ENCODE data around the gene BCL2L11.

Gene BCL2L11

DNA sequence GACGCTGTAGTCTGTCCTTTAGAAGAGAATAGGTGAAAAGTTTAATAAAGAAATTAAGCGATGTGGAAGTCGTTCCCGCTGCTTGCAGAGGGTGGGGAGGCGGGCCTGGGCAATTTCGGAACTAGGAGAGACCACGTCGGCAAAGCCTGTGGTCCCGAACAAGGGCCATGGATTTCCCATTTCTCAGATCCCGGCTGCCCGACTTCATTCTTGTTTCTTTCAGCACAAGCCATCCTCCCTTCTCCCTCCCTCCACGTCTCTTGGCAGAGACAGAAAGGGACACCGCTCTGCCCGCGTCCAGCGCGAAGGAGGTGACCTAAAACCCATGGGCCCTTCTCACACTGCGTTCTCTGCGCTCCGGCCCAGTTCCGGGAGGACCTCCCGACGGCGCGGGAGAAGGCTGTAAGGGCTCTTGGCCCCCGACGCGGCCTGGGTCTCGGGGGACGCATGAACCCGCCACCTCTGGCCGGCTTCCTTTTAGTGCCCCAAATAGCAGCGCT, 2.2 kb upstream of the BCL2L11 start:
- DNase-seq = peak in 1 of 6 experiments; percentile 22

GRCh38 chr2:111118981-111119821, 1.5 kb upstream of the BCL2L11 start:
- peak in 4 of 6 experiments; percentile 15 to 61 (median 37) for DNase-seq

DNA sequence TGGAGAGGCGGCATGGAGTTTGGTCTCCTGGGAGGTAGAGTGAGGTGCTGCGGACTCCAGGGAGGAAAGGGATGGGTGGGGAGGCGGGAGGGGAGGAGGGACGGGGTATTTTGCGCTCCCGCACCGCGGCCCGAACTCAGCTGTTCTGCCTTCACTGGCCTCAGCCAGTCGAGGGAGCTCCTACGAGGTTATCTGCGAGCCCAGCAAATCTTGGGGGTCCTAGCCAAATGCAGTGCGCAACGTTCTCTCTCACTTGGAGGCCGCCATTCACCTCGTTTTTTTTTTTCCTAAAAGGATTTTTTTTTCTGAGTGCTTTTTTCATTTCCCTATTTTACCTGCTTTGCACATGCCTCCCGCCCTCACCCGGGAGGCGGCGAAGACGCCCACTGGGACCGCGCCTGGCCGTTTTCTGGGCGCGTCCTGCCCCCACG, 877 bp upstream of the BCL2L11 start:
- peak in 2 of 6 experiments; percentile 29 to 45 for DNase-seq

DNA sequence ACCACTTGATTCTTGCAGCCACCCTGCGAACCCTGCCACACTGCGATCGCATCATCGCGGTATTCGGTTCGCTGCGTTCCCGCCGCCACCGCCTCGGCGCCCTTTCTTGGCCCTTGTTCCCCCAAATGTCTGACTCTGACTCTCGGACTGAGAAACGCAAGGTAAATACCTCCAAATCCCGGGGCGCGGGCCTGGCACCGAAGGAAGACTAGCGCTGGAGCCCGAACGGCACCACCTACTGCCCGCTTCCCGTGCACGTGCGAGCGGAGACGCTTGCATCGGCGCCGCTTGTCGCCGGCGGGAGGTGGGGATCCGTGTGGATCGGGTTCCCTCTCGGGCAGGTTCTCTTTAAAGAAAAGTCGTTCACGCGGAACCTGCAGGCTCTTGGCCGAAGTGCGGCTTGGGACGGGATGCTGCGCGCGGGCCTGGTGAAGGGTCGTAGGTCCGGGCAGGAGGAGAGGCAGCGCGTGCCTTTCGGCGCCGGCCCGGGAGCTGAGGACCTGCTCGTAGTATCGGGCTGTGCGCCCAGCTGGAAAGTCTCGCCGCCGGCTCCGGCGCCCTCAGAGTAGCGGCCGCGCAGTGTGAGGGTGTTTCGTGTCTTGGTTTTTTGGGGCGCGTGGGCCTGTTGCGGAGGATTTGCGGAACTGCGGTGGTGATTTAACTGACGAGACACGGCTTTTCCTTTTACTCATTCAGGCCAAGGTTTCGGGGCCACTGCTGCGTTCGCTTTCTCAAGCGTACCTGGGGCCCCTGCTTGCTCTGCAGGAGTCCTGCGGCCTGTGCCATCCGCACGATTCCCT, 514 bp downstream of the BCL2L11 start:
- DNase-seq = peak in 5 of 6 experiments; percentile 44 to 76 (median 61)

DNA sequence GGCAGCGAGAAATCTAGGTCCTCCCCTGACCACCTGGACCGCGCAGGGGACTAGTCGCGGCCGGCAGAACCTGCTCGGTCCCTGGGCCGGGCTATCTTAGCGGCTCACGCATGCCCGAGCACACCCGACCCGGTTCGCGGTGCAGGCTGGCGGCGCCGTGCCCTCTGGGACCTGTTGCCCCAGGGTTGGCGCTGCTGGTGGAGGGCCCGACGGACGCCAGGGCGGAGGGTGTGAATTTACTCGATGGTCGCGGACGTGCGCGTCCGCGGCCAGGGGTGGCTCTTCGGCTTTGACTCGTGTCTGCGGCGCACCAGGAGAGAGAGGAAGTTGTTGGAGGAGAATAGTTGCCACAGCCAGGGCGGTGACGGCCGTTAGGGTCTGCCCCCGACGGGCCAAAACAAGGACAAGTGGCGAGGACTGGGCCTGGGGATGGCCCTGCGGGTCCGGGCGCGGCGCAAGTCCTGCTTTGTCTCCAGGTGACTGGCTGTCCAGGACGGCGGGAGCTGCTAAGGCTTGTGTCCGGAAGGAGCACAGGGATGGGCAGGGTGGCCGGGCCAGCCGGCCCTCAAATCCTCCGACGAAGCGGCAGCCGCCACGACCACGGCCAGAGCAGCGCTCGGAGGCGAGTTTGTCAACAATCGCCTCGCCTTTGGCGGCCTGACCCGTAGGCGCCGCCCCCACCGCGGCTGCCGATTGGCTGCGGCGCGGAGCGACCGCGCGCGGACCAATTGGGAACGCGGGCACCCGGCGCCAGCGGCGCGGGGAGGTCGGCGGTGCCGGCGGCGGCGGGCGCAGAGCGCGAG, 1.3 kb downstream of the BCL2L11 start:
- DNase-seq = peak; percentile 53 to 75 (median 66)

- peak in 5 of 6 experiments; percentile 18 to 51 (median 29) for DNase-seq
These were observed 2.1 kb downstream of the BCL2L11 start for GRCh38 chr2:111122631-111123421.

- DNase-seq = no peak
These were observed 3.0 kb downstream of the BCL2L11 start for GRCh38 chr2:111123751-111124150.

DNA sequence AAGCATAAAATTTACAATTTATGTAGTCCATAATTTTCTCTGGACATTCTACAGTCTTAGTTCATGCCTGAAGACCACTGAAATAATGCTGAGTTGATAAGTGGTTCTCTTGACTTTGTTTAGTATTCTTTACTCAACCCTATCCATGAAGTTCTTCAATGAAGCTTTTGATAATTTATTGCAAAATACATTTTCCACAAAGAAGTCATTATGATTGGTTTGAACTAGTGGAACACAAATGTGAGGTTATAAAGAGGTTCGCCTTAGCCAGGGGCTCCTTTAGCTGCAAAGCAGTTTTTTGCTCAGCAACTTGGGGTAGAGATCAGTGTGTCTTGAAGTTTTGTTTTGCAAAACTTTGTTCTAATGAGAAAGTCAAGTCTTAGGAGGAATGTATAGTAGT, 5.9 kb downstream of the BCL2L11 start:
- no peak for DNase-seq

- DNase-seq = no peak
These were observed 6.6 kb downstream of the BCL2L11 start for GRCh38 chr2:111127351-111127750.

- no peak for DNase-seq
These were observed 7.4 kb downstream of the BCL2L11 start for GRCh38 chr2:111128096-111128495.

DNA sequence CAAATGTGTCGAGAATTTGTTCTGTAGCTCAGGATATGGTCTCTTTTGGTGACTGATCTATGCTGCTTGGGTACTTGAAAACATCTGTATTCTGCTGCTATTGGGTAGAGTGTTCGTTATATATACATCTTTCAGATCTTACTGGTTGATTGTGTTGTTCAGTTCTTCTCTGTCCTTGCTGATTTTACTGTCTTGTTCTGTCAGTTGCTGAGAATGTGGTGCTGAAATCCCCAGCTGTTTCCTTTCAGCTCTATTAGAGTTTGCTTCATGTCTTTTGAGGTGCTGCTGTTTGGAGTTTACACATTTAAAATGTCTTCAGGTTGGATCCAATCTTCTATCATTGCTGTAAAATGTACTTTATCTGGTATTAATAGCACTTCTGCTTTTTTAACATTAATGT, 12.9 kb downstream of the BCL2L11 start:
- DNase-seq = no peak

DNA sequence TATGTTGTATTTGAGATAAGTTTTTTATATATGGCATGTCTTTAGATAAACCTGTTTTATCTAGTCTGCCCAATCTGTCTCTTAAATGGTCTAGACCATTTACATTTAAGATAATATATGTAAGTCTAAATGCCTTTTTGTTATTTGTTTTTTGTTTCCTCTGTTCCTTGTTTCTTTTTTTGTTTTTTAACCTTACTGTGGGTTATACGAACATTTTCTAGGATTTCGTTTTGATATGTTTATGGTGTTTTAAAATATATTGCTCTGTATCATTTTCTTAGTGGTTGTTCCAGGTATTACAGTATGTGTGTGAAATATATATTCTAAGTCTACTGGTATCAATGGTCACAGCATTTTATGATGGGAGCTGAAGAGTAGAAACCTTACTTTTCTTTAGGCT, 13.3 kb downstream of the BCL2L11 start:
- no peak for DNase-seq

- no peak for DNase-seq
These were observed 14.7 kb downstream of the BCL2L11 start for GRCh38 chr2:111135237-111135909.

DNA sequence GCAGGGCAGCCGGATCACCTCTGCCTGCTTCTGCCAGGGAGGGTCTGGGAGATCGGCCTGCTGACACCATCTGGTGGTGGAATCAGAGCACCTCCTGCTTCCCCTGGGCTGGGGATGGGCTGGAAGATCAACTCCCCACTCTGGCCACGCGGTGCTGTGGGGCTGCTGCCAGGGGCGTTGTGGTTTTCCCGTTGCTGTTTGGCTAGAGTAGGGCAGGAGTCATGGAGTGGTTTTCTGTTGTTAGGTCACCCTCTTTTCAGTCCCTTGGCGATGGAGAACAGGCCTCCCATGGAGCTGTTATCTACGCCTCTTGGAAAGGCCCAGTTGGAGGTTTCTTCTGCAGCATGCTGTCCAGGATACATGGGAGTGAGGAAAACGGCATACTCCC, 15.2 kb downstream of the BCL2L11 start:
- no peak for DNase-seq

DNA sequence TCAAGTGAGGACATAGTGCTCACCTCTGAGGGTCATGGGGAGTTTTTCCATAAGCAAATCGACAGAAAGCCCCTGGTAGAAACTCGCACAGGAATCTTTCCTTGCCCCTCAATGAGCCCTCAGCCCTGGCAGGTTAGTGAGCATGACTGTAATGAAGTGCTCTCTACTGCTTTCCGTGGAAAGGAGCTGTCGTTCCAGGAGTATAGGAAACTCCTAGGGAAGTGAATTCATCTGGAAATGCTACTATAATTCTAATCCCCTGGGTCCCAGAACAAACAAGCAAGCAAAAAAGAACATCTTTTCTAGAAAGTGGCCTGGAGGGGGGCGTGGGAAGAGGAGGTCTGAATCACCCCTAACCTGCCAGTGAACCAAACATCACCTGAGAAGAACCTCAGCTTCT, 18.1 kb downstream of the BCL2L11 start:
- no peak for DNase-seq

- DNase-seq = no peak
These were observed 19.1 kb downstream of the BCL2L11 start for GRCh38 chr2:111139637-111140317.

GRCh38 chr2:111140815-111141214, 20.1 kb downstream of the BCL2L11 start:
- no peak for DNase-seq

DNA sequence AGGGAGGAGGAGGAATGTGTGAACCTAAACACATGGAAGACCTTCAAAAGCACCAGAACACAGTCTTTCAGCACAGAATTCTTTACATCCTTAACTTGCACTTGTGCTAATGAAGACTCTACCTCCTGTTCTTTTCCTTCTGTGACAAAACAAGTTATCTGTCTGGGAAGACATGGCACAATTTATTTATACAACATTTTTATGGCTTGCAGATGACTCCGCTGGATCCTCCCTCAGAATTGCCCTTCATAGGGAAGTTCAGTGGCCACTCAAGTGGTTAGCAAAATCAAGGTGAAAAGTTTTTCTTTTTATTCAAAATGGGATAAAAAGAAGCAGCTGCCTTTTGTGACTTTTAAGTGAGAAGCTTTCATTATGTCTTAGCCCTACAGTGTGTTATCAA, 21.4 kb downstream of the BCL2L11 start:
- DNase-seq = no peak

GRCh38 chr2:111143107-111143842, 22.6 kb downstream of the BCL2L11 start:
- DNase-seq = no peak

DNA sequence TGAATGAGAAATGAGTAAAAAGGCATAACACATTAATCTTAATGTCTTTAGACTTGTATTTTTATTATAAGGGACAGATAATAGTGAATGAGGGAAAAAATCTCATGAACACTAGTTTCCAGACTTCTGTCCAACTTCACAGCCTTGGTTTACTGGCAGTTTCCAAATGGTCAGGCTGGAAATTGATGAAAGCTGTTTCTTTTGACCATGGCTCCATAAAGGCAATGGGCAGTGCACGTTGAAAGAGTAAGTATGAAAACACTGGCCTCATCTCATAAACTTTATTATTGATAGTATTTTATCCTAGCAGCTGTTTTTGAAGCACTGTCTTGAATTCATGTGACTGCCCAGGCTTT, 23.1 kb downstream of the BCL2L11 start:
- no peak for DNase-seq
